ENCODE data around the gene HCRT. TPM values are rescaled to one million over a fixed set of nuclear protein-coding genes. Genes with fewer than 3 reads are reported as not detected.

HCRT gene
- total and polyA plus RNA-seq, 2 of the 8 experiments (the other 6 are each of a cell fraction or from before 2014, with no cell fraction given), result not detected

DNA sequence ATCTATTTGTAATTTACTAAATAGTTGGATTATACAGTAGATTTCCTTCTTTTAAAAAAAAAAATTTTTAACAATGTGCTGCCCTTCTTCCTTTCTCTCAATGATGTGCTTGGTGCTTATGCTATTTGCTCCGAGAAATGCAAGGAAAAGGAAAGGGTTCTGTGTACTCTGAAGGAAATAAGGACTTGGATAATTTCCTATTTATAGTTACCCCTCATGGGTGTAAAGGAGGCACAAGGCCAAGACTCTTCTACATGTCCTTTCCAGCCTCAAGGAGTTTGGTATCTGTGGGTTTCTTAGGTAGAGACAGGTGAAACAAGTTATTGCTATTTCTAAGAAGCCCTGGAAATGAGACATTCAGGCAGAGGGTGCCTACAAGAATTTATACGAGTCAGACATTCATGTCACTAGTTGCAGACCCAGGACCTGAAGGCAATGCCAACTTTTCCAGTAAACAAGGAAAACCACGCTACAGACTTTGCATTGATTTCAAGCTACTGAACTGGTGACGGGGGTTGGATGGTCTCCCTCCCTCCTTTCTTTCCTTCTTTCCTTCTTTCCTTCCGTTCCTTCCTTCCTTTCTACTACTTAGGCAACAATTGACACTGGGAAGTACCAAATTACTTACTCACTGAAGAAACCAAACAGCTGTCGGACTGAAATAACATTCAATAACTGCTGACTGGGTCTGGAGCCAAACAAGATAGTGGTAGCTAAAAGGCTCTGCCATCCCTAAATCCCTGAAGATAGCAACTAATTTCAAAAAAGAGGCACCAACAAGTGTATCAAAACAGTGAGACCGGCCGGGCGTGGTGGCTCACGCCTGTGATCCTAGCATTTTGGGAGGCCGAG is 42.8 kb upstream of the HCRT start:
- Histone ChIP-seq H3K23ac (ENCODE audit: insufficient read length) (no peak overlapping the region), H2BK20ac (ENCODE audit: low read length) (no peak overlapping the region), H2BK15ac (ENCODE audit: low read length) (no peak overlapping the region), H3K9me3 (ENCODE audit: insufficient read depth in 2 of 2, low read depth in 1 of 2, low read length in 1 of 2) (no peaks in the 10 kb centered on the region), H2AFZ (ENCODE audit: low read length) (no peak overlapping the region), H2BK120ac (replicated peaks; ENCODE audit: low read depth, low read length) (no peak overlapping the region), H3K56ac (replicated peaks; ENCODE audit: insufficient read length, low read depth, low read length) (no peak overlapping the region), H3K4me2 (ENCODE audit: insufficient read depth in 1 of 2, low read depth in 2 of 2, low read length in 2 of 2) (no peak overlapping the region), H3K79me2 (ENCODE audit: control insufficient read depth in 1 of 2, insufficient read depth in 2 of 2, low read length in 2 of 2) (no peaks in the 10 kb centered on the region), H2BK12ac (ENCODE audit: low read depth, low read length) (no peak overlapping the region), H3K4ac (replicated peaks; ENCODE audit: insufficient read length, low read depth, low read length) (no peak overlapping the region), H3K4me1 (replicated peaks in 1 of 4; ENCODE audit: control insufficient read depth in 3 of 4, insufficient read depth in 4 of 4, low read length in 3 of 4) (no peaks in the 10 kb centered on the region), H2AK5ac (ENCODE audit: low read depth, low read length) (no peak overlapping the region), H3K36me3 (ENCODE audit: control insufficient read depth in 2 of 4, insufficient read depth in 4 of 4, low read length in 3 of 4) (peaks cover 0 to 12% (median 5%) of the 10 kb centered on the region in 4 experiments; a peak in 3 of 8 replicates), H4K5ac (ENCODE audit: insufficient read length, low read depth, low read length) (no peak overlapping the region), H2BK5ac (ENCODE audit: low read depth, low read length) (no peak overlapping the region), H3K14ac (ENCODE audit: insufficient read length) (no peak overlapping the region), H4K8ac (ENCODE audit: extremely low read depth, insufficient read depth, low read length) (no peak overlapping the region), H3K23me2 (ENCODE audit: low read depth, low read length) (no peaks in the 10 kb centered on the region), H3K27me3 (replicated peaks in 1 of 4; ENCODE audit: control insufficient read depth in 3 of 4, extremely low read depth in 1 of 4, insufficient read depth in 3 of 4, low read length in 3 of 4) (no peaks in the 10 kb centered on the region), H3K27ac (ENCODE audit: low read depth, low read length) (no peak overlapping the region), H3K9ac (replicated peaks in 1 of 4; ENCODE audit: extremely low read depth in 1 of 4, low read depth in 3 of 4, low read length in 3 of 4) (no peak overlapping the region), H3K18ac (ENCODE audit: extremely low read depth, low read length) (no peak overlapping the region), H3K4me3 (ENCODE audit: extremely low read depth in 1 of 4, insufficient read depth in 2 of 4, low read depth in 3 of 4, low read length in 4 of 4) (no peak overlapping the region), H4K20me1 (replicated peaks in 1 of 2; ENCODE audit: control insufficient read depth in 1 of 2, insufficient read depth in 2 of 2, low read length in 2 of 2) (peaks cover 0 to 1% of the 10 kb centered on the region in 2 experiments), H3K79me1 (ENCODE audit: low read depth, low read length) (no peaks in the 10 kb centered on the region; the same call in 1 of the 2 replicates), H4K91ac (replicated peaks; ENCODE audit: insufficient read length, low read length) (no peak overlapping the region)
- DNase-seq (ENCODE audit: low read depth in 1 of 2, low spot score in 2 of 2) (no peak), FAIRE-seq (no peak)
- 84% methylated on average over 11 of the region's 11 CpGs; no CpG with 5 or more reads in 1 of the 2 experiments for WGBS, 2 experiments (ENCODE audit: extremely low coverage in 1 of 2, insufficient coverage in 1 of 2, insufficient read length in 1 of 2, insufficient replicate concordance in 2 of 2, low coverage in 1 of 2, low lambda C conversion rate in 2 of 2, missing lambda C conversion rate in 1 of 2)
- ChIA-PET CTCF (ENCODE audit: partially characterized antibody) (interaction anchor here (0.5 to 1.3 kb wide), 4 partner anchors 41 to 597 kb away, joined by 3 read pairs; no protein-coding TSS in a partner anchor), POLR2A (ENCODE audit: partially characterized antibody) (interaction anchor here (1.3 kb wide), 1 partner anchor 168 kb away, joined by 3 read pairs; no protein-coding TSS in a partner anchor)
- TF ChIP-seq PHF8 (conservative IDR thresholded peaks at IDR 0.05; ENCODE audit: low read depth, low read length) (no peak), SAP30 (IDR thresholded peaks at IDR 0.05; ENCODE audit: insufficient read depth, insufficient replicate concordance, low read length) (no peak), CBX8 (IDR thresholded peaks at IDR 0.05; ENCODE audit: borderline replicate concordance, low read depth, low read length) (no peak)
- TF ChIP-seq, protein P1, sequence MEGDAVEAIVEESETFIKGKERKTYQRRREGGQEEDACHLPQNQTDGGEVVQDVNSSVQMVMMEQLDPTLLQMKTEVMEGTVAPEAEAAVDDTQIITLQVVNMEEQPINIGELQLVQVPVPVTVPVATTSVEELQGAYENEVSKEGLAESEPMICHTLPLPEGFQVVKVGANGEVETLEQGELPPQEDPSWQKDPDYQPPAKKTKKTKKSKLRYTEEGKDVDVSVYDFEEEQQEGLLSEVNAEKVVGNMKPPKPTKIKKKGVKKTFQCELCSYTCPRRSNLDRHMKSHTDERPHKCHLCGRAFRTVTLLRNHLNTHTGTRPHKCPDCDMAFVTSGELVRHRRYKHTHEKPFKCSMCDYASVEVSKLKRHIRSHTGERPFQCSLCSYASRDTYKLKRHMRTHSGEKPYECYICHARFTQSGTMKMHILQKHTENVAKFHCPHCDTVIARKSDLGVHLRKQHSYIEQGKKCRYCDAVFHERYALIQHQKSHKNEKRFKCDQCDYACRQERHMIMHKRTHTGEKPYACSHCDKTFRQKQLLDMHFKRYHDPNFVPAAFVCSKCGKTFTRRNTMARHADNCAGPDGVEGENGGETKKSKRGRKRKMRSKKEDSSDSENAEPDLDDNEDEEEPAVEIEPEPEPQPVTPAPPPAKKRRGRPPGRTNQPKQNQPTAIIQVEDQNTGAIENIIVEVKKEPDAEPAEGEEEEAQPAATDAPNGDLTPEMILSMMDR (IDR thresholded peaks at IDR 0.05; ENCODE audit: control extremely low read depth in 1 of 3, insufficient read depth in 1 of 3, low read depth in 1 of 3, low read length in 3 of 3), result no peak
- TF ChIP-seq, protein P2, sequence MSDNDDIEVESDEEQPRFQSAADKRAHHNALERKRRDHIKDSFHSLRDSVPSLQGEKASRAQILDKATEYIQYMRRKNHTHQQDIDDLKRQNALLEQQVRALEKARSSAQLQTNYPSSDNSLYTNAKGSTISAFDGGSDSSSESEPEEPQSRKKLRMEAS (IDR thresholded peaks at IDR 0.05), result no peak

All from H1 (cell line).